ENCODE data around the gene DLG2. TPM values are rescaled to one million over a fixed set of nuclear protein-coding genes. Genes with fewer than 3 reads are reported as not detected.

DLG2 gene
- total RNA-seq, 1 experiment from 2014 or later, result 0.20 TPM

DNA sequence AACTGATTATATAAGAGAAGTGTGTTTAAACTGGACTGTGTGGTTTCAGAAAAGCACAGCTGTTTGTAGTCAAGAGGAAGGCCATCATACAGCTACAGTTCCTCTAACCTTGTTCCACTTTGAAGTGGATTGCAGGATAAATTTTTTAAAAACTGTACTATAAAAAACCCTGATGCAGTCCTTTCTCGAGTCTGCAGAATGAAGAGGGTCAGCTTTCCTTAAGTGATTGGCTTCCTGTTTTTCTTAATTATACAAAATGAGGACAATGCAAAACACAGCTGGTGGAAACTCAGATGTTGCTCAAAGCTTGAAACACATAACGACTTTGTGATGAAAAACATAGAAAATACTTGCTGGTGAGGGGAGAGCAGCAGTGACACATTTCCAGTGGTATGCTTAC, 1060.5 kb downstream of the DLG2 start:
- DNase-seq (ENCODE audit: low read depth), result no peak
- in situ Hi-C loops (cut with HindIII; ENCODE audit: low pct_unique_long_range_greater_than_20kb, low sequenced_read_pairs), result no loop called here

DNA sequence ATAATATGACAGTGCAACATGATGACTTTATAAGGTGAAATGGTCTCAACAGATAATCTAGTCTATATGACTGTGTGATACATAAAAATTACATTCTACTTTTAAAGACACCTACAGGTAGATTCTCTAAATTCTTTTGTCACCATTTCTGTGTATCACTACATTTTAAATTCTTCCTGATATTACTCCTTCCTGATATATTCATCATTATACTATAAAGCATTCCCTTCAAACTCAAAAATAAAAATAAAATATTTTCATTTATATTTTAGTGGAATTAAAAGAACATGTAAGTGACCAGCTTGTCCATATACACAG, 1062.3 kb downstream of the DLG2 start:
- no peak for DNase-seq (ENCODE audit: low read depth)
- in situ Hi-C loops (cut with HindIII; ENCODE audit: low pct_unique_long_range_greater_than_20kb, low sequenced_read_pairs), result no loop called here

DNA sequence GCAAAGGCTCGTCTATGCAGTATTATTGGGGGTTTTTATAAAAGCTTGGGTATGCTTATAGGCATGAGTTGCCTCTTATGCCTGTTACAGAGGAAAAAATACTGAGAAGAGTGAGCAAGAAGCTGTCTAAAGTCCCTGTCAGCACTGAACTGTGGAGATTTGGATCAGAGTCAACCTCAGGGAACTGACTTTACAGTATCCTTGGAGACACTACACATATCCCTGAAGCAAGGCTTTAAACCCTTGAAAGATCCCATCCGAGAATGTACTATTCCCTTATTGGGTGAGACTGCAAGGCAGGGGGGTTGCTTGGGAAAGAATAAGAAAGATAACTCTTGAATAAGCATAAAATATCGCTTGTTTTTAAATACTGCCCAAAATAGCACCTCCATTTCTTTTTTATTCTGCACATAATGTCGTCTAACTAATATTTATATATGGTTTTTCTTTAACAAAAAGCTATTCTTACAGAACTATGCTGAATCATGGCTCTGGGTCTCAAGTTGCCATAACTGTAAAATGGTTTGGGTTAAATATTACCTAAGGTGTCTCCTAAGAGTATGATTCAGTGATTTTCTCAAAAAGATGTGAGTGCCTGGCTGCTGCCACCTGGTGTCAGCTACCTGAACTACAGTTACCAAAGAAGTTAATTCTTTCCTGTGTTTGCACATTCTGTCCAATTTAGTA, 1062.8 kb downstream of the DLG2 start:
- in situ Hi-C loops (cut with HindIII; ENCODE audit: low pct_unique_long_range_greater_than_20kb, low sequenced_read_pairs), result no loop called here

DNA sequence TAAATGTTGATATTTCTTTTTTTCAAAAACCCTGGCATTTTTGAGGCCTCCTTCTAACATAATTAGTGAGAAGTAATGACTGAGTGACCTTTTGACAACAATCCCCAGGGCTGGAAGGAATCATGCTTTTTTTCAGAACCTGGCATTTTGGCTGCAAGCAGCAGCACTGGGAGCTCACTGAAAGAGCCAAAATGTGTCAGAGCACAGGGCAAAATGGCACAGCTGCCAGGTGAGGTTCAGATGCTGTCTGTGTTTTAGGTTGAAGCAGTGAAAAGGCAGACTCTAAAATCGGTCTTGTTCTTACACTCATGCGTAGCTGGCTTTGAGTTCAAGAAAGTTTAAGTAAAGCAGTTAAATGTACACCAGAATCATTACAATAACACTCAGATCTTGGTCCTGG, 1063.8 kb downstream of the DLG2 start:
- in situ Hi-C loops (cut with HindIII; ENCODE audit: low pct_unique_long_range_greater_than_20kb, low sequenced_read_pairs), result no loop called here
- no peak for DNase-seq (ENCODE audit: low read depth)

More for the DNA sequence above, 1062.8 kb downstream of the DLG2 start:
- DNase-seq (ENCODE audit: low read depth), result peak; percentile 73

DNA sequence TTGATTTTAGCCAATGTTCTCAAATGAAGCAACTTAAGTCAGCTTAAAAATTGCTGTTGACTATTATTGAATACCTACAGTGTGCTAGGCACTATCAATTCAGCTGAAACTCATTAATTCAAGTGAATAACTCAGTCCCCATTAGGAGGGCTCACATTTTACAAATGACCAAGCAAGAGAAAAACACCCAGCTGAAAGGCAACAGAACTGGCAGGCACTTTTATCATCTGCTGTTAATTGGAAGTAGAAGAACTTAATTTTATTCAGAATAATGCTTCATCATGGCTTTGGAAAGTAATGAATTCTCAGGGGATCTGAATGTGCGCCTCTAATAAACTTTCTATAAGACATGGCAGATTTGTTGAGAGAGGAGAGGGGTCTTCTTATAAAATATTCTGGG, 1066.9 kb downstream of the DLG2 start:
- DNase-seq (ENCODE audit: low read depth), result no peak
- in situ Hi-C loops (cut with HindIII; ENCODE audit: low pct_unique_long_range_greater_than_20kb, low sequenced_read_pairs), result no loop called here

DNA sequence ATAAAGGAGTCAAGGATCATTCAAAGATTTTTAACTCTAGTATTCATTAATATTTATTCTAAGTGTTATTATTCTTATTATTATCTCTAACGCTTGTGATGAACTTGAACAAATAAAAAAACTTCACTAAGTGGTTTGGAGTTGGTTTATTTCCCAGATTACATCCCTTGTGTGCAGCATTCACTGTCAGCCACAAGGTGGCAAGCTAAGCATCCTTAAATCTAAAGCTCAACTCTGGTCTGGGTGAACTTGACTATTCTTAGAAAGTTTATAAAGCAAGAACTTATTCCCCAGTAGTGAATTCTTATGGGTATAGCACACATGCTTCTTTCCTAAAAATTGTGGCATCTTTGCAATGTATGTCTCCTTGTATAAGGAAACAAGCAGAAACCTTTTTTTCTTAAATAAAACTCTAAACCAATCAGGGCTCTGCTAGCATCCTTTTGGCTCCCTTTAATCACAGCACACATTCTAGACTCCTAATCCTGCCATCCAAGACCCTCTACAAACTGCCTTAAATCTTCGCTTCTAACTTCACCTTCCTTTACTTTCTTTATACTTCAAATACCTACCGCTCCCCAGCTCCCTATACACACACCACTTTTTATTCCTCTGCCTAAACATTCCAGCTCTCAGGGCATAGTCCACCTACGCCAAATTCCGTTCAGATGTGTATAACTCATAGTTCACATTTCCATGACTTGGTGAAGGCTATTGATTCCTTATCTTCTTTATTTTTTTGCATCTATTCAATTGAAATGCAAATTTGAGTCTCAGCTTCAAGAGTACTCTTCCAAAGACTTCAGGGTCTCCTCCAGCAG, 1068.8 kb downstream of the DLG2 start:
- in situ Hi-C loops (cut with HindIII; ENCODE audit: low pct_unique_long_range_greater_than_20kb, low sequenced_read_pairs), result no loop called here
- DNase-seq (ENCODE audit: low read depth), result peak; percentile 24

DNA sequence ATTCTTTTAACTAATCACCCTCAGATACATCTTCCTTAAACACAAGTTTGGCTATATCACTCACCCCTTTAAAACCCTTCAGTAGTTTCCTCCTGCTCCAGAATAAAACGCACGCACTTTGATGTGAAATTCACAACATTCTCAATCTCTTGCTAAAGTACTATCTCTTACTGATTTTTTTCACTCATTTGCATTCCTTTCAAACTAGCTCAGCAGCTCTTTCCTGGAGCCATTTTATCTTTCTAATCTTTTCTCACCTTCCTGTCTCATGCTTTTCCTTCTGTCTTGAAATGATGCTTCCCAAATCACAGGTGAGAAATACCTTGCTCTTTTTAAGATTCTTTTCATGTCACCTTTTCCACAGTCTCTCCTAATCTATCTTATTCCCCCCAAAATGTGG, 1074.4 kb downstream of the DLG2 start:
- in situ Hi-C loops (cut with HindIII; ENCODE audit: low pct_unique_long_range_greater_than_20kb, low sequenced_read_pairs), result no loop called here
- DNase-seq (ENCODE audit: low read depth), result no peak

DNA sequence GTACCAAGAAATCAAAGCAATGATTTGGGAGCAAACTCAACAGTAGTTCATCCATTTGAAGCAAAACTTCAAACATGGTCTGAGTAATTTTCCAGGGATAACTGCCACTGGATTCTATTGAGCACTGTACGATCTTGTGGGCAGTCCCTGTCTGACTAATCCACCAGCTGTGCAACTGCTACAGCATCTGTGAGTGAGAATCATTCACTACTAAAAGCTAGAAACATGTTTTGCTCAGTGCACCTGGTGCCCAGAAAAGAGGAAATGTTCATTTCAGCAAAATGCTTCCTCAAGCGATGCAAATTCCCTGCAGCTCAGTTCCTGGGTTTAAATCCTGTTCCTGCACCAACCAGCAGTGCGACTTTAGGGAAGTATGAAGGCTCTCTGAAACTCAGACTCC, 1077.9 kb downstream of the DLG2 start:
- in situ Hi-C loops (cut with HindIII; ENCODE audit: low pct_unique_long_range_greater_than_20kb, low sequenced_read_pairs), result no loop called here
- no peak for DNase-seq (ENCODE audit: low read depth)

DNA sequence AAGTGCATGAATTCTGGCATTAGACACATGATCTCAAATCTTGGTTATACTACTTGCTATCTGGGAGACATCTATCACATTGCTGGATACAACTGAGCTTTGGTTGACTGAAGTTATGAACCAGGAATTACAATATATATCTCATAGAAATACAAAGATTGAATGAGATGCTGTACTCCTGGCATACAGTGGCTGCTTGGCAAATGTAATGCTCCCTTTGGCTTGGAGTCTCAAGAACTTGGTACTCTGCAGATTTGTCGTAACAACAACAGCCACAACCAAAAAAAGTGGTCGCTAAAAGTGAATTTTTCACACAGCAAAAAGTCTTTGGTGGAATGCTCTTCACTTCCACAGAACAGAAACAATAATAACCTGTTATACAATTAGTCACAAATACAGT, 1082.6 kb downstream of the DLG2 start:
- in situ Hi-C loops (cut with HindIII; ENCODE audit: low pct_unique_long_range_greater_than_20kb, low sequenced_read_pairs), result no loop called here
- DNase-seq (ENCODE audit: low read depth), result no peak

DNA sequence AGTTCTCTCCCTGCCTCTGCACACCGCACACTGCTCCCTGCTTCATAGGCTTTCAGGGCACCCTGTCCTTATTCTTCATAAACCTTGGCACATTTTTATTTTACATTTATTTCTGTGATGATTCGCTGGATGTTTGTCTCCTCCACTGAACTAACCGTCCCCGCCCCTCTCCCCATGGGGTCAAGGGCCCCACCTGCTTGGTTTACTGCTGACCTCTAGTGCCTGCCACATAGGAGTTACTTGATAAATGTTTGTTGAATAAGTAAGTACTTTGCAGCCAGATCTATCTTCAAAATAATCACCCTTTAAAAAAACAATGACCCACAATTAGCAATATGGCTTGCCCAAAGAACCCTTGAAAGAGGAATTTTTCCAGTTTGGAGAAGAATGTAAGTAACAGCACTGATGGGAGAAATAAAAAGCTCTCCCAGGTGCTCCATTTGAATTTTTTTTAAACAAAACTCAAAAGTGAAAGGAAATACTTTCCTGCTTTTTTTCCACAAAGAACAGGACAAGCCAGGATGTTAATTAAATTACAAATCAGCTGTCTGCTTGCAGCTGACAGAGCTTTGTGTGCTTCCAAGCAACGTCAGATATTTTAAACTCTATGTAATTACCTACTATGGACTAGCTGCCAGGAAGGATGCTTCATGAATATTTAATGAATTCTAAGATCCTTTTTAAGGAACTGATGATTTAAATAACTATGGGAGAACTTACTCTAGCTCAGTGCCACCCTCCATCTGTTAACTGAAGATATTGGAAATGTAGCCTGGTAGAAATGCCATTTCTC, 1083.6 kb downstream of the DLG2 start:
- in situ Hi-C loops (cut with HindIII; ENCODE audit: low pct_unique_long_range_greater_than_20kb, low sequenced_read_pairs), result no loop called here
- DNase-seq (ENCODE audit: low read depth), result no peak

DNA sequence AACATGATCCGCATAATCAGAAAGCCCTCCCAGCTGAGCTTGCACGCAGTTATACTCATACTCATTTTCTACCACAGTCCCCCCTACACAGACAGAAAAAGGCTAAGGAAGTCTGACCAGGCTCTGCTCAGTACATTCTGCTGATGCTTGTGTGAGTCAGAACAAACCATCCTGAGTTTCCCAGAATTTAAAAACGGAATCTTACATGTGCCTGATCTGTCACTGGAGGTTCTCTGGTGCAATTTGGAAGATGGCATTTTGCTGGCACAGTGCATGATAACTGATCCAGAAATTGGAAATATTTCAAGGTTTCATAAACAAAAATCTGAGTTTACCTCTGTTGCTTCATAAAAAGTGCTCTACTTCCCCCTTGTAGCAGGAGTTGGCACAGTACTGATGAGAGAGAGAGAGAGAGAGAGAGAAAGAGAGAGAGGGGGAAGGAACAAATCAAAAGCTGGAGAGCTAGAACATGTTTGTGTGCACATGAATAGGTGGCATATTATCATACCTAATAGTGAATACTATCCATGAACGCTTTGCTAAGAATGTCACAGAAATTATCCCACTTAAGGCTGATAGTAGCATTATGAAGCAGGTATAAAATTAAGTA, 1085.3 kb downstream of the DLG2 start:
- in situ Hi-C loops (cut with HindIII; ENCODE audit: low pct_unique_long_range_greater_than_20kb, low sequenced_read_pairs), result no loop called here
- DNase-seq (ENCODE audit: low read depth), result no peak

DNA sequence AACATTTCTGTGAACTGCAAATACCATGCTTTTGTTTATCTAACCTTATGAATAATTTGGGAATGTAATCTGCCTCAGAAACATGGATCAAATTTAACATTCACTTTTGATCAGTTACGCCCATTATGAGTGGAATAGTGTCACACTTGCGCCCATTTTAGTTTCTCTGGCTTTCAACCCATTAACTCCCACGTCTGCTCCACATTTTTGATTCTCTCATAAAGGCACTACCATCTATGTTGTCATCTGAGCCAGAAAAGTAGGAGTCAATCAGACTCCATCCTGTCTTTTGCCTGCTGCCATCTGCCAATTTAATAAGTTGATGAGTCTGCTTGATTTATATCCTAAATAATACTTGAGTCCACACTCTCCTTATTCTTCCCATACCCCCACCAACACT, 1090.7 kb downstream of the DLG2 start:
- in situ Hi-C loops (cut with HindIII; ENCODE audit: low pct_unique_long_range_greater_than_20kb, low sequenced_read_pairs), result no loop called here
- no peak for DNase-seq (ENCODE audit: low read depth)

DNA sequence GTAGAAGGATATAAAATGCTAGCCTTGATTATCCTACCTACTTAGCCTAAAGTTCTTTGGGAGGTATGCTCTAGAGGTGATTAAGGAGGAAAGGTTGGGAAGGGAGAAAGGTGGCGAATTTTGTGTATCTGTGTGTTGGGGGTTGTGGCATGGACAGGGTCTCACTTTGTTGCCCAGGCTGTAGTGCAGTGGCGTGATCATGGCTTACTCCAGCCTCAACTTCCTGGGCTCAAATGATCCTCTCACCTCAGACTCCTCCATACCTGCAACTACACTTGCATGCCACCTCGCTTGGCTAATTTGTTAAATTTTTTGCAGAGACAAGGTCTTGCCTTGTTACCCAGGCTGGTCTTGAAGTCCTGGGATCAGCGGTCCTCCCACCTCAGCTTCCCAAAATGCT, 1094.8 kb downstream of the DLG2 start:
- DNase-seq (ENCODE audit: low read depth), result no peak
- in situ Hi-C loops (cut with HindIII; ENCODE audit: low pct_unique_long_range_greater_than_20kb, low sequenced_read_pairs), result no loop called here

DNA sequence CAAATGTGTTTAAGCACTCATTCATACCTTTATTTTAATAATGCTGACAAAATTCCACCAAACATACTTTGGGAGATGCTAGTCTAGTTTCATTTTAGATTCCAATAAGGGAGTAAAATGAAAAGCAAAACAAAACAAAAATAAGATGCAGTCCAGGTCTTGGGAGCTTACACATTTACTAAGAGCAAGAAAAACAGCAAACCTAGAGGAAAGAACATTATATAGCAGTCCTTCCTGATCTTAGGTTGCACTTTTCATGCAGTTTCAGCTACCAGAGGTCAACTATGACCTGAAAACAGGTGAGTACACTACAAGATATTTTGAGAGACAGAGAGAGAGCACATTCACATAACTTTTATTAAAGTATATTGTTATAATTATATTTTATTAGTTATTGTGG, 1100.9 kb downstream of the DLG2 start:
- no peak for DNase-seq (ENCODE audit: low read depth)
- in situ Hi-C loops (cut with HindIII; ENCODE audit: low pct_unique_long_range_greater_than_20kb, low sequenced_read_pairs), result no loop called here

DNA sequence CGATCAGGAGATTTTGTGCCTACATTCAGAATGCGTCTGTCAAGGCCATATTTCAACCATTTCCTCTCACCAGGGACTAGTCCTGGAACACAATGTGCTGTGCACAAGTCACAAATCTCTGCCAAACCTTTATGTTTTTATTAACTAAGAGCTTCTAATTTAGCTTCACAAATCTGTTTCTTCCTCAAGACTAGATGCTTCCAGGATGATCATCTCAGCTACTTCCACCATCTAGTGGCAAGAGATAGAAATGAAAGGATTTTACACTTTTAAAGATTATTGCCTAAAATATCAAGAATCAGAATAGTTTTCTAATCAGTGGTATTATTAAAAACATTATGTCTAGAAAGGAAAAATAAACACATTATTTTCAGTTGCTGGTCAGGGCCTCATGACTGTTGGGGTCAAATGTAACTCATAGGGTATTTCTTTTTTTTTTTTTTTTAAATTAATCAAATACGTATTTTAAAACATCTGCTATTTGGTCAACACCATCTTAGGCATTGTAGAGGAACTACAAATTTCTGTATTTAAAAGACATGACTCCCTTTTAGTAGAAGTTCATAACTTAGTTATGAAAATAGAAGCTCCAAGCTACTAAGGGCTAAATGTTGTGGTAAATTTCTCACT, 1102.6 kb downstream of the DLG2 start:
- in situ Hi-C loops (cut with HindIII; ENCODE audit: low pct_unique_long_range_greater_than_20kb, low sequenced_read_pairs), result no loop called here
- DNase-seq (ENCODE audit: low read depth), result no peak

DNA sequence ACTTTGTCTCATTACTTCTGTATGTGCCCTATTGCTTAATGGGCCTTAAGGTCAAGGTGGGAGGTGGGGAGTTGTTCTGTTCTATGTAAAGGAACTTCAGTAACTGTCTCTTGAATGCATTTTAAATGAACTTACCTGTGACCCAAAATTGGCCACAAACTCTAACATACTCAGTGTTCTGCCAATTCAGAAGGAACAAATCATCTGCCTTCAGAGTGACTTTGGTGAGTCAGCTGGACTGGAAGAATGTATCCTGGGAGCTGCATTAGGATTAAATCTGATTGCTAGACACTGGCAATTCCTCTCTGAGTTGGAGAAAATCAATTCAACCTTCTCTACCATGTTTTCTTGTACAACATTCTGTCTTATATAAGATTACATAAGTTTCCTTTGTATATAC, 1104.8 kb downstream of the DLG2 start:
- in situ Hi-C loops (cut with HindIII; ENCODE audit: low pct_unique_long_range_greater_than_20kb, low sequenced_read_pairs), result no loop called here
- DNase-seq (ENCODE audit: low read depth), result no peak

DNA sequence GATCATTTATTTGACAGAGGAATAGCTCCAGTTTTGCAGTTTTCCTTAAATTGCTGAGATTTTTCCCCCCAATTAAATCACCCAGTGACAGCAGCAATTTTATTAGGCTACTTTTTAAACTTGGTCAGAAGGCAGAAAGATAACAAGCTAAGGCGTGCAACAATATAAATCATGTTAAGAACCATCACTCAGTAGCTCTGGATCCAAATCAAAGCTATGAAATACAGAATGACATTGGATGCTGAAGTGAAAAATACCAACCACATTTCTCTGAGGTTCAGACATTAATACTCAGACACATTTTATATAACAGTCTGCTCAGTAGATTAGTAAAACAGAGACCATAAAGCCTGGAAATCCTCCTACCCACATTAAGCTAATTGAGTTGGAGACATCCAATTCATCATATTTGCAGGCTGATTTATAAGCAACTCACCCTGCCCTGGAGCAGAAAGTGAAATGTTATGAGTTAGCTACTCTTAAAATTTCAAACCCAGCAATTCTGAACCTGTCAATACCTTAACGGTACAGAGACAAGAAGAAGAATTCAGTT, 1108.4 kb downstream of the DLG2 start:
- no peak for DNase-seq (ENCODE audit: low read depth)
- in situ Hi-C loops (cut with HindIII; ENCODE audit: low pct_unique_long_range_greater_than_20kb, low sequenced_read_pairs), result no loop called here

DNA sequence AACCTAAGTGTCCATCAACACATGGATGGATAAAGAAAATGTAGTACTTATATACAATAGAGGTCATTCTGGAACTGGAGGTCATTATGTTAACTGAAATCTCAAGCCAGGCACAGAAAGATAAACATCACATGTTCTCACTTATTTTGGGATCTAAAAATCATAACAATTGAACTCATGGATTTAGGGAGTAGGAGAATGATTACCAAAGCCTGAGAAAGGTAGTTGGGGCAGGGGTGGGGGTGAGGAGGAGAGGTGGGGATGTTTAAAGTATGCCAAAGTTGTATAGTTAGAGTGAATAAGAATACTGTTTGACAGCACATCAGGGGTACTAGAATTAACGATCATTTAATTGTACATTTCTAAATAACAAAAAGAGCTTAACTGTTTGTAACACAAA, 1112.7 kb downstream of the DLG2 start:
- in situ Hi-C loops (cut with HindIII; ENCODE audit: low pct_unique_long_range_greater_than_20kb, low sequenced_read_pairs), result no loop called here
- no peak for DNase-seq (ENCODE audit: low read depth)
